H1 (cell line): ENCODE results near the gene TPRA1.

Experiments used
- EP300 ChIP-seq, 2 experiments: IDR thresholded peaks; 1 replicate in 1 of 2; 2 replicates in 1 of 2; pipeline ENCODE4 v1.6.1; 2011 to 2012; ENCODE audit warnings: low read depth in 2 of 2, low read length in 2 of 2, mild to moderate bottlenecking in 2 of 2, borderline replicate concordance in 1 of 2, inconsistent platforms in 1 of 2, moderate library complexity in 1 of 2
- EZH2 ChIP-seq: fragments of 200-600 bp; sonication (generic); IDR thresholded peaks from 2 replicates; pipeline ENCODE4 v1.7.1; 2012; ENCODE audit warnings: low read depth, mild to moderate bottlenecking, moderate library complexity, low read length, inconsistent platforms; ENCODE audit not compliant: severe bottlenecking
- KDM1A ChIP-seq: fragments of 200-600, 300-600 bp; sonication (generic); IDR thresholded peaks from 2 replicates; pipeline ENCODE4 v1.7.1; 2016; ENCODE audit warnings: mild to moderate bottlenecking, low read length, borderline replicate concordance
- SIN3A ChIP-seq, 2 experiments: IDR thresholded peaks in 1 of 2; conservative IDR thresholded peaks in 1 of 2; 2 replicates each; pipeline ENCODE4 v1.6.1; 2011 to 2012; ENCODE audit warnings: low read length in 2 of 2, improper control_type of control experiment in 1 of 2, low read depth in 1 of 2, mild to moderate bottlenecking in 1 of 2
- SP1 ChIP-seq: IDR thresholded peaks from 2 replicates; pipeline ENCODE4 v1.6.1; 2011; ENCODE audit warnings: low read depth, low read length
- TAF1 ChIP-seq: IDR thresholded peaks from 2 replicates; pipeline ENCODE4 v1.6.1; 2011; ENCODE audit warnings: mild to moderate bottlenecking, low read depth, low read length
- YY1 ChIP-seq: IDR thresholded peaks from 2 replicates; pipeline ENCODE4 v1.6.1; 2011; ENCODE audit warnings: low read depth, mild to moderate bottlenecking, low read length
- TF ChIP-seq, protein P1 (sequence below), 3 experiments: IDR thresholded peaks; 1 replicate in 2 of 3; 2 replicates in 1 of 3; pipeline versions ENCODE4 v1.5.1 to v1.6.1; 2011; ENCODE audit warnings: low read length in 3 of 3, mild to moderate bottlenecking in 3 of 3, inconsistent platforms in 2 of 3, low read depth in 1 of 3, moderate library complexity in 1 of 3; ENCODE audit not compliant: insufficient read depth in 1 of 3; ENCODE audit errors: control extremely low read depth in 1 of 3

DNA sequence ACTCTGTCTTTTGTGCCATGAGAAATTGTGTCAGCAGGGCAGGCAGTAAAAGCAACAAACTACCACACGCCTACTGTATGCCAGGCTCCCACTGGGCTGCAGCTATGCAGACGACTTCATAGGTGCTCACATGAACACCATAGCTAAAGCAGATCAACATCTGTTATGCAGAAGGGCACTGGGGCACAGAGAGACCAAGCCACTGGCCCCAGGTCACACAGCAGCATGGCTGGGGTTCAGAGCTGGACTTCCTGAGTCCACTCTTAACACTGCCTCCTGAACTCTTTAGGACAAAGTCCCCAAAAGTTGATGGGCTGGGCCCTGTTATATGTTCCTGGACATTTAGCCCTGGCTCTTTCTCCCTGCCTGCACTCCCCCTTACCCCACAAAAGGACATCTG lies 12.4 kb downstream of the TPRA1 start:
- TF ChIP-seq SIN3A (conservative IDR thresholded peaks at IDR 0.05 in 1 of 2, IDR thresholded peaks at IDR 0.05 in 1 of 2; ENCODE audit: low read depth in 1 of 2, low read length in 2 of 2) (no peak), EP300 (IDR thresholded peaks at IDR 0.05; ENCODE audit: borderline replicate concordance in 1 of 2, low read depth in 2 of 2, low read length in 2 of 2) (no peak), EZH2 (no peak), SP1 (no peak), KDM1A (no peak), YY1 (no peak), TAF1 (no peak)
- TF ChIP-seq, protein P1, sequence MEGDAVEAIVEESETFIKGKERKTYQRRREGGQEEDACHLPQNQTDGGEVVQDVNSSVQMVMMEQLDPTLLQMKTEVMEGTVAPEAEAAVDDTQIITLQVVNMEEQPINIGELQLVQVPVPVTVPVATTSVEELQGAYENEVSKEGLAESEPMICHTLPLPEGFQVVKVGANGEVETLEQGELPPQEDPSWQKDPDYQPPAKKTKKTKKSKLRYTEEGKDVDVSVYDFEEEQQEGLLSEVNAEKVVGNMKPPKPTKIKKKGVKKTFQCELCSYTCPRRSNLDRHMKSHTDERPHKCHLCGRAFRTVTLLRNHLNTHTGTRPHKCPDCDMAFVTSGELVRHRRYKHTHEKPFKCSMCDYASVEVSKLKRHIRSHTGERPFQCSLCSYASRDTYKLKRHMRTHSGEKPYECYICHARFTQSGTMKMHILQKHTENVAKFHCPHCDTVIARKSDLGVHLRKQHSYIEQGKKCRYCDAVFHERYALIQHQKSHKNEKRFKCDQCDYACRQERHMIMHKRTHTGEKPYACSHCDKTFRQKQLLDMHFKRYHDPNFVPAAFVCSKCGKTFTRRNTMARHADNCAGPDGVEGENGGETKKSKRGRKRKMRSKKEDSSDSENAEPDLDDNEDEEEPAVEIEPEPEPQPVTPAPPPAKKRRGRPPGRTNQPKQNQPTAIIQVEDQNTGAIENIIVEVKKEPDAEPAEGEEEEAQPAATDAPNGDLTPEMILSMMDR (IDR thresholded peaks at IDR 0.05; ENCODE audit: control extremely low read depth in 1 of 3, insufficient read depth in 1 of 3, low read depth in 1 of 3, low read length in 3 of 3), result no peak
